Left ventricle myocardium inferior (tissue), 1 donor: ENCODE measurements around the gene PCDHGA1. TPM values are rescaled to one million over a fixed set of nuclear protein-coding genes. Genes with fewer than 3 reads are reported as not detected.
A peak's percentile ranks its signal among the peaks of the same experiment; 100 is the strongest.

Source experiments
- DNase-seq: peaks from one replicate; pipeline ENCODE4 v3.0.0-alpha.2; 2020
- H3K27ac ChIP-seq: fragments of 200-600 bp; replicated peaks from 2 replicates; pipeline ENCODE4 v1.8.0; 2021
- H3K27me3 ChIP-seq: fragments of 200-600 bp; 2 replicates; pipeline ENCODE4 v1.8.0; 2021; ENCODE audit warnings: low read depth
- H3K36me3 ChIP-seq: fragments of 200-600 bp; 2 replicates; pipeline ENCODE4 v1.8.0; 2021
- H3K4me1 ChIP-seq: fragments of 200-600 bp; 2 replicates; pipeline ENCODE4 v1.8.0; 2021
- H3K4me3 ChIP-seq: fragments of 200-600 bp; 2 replicates; pipeline ENCODE4 v1.8.0; 2021; ENCODE audit warnings: mild to moderate bottlenecking, moderate library complexity
- H3K9me3 ChIP-seq: fragments of 200-600 bp; replicated peaks from 2 replicates; pipeline ENCODE4 v1.8.0; 2021
- CTCF ChIP-seq: fragments of 200-600 bp; IDR thresholded peaks from 2 replicates; pipeline ENCODE4 v1.8.0; 2021; ENCODE audit warnings: antibody characterized with exemption, mild to moderate bottlenecking, borderline replicate concordance
- intact Hi-C: fragments of 100-400 bp; cut with micrococcal nuclease; formaldehyde crosslinking; loops from one replicate; pipeline ENCODE4 v1.11.0; 2022
- total RNA-seq: library from RNA; stranded (reverse); fragmentation: NEBNext Ultra II Directional; extraction: Animal tissue kit (Norgen Biotek cat#: 25700); gene quantifications from one replicate; pipeline ENCODE4 v1.2.1, GENCODE V29; 2021
- donor health status: DM: no; HTN: yes; CAD: no; lungs with severe emphysema.

Gene PCDHGA1
- total RNA-seq, 1 donor from 2014 or later, result 3.1 TPM

- H3K36me3 ChIP-seq, result peaks cover 30% of the 10 kb centered on the region
- H3K4me3 ChIP-seq, result no peak overlapping the region
- TF ChIP-seq CTCF, result no peak
- H3K27me3 ChIP-seq, result no peaks in the 10 kb centered on the region
- no peak for DNase-seq
- peaks cover 99% of the 10 kb centered on the region for H3K9me3 ChIP-seq
- intact Hi-C loops, result no loop called here
- H3K4me1 ChIP-seq, result peaks cover 37% of the 10 kb centered on the region
- no peak overlapping the region for H3K27ac ChIP-seq
Measured at GRCh38 chr5:141362719-141363118, 32.4 kb downstream of the PCDHGA1 start.

- intact Hi-C loops, result no loop called here
- TF ChIP-seq CTCF, result peak; percentile 51
- Histone ChIP-seq H3K27ac (peak within 1 kb of the TSS; percentile 45), H3K27me3 (no peaks in the 10 kb centered on the region), H3K4me3 (peak within 1 kb of the TSS; percentile 47), H3K36me3 (peaks cover 30% of the 10 kb centered on the region), H3K9me3 (peaks cover 98% of the 10 kb centered on the region), H3K4me1 (peaks cover 42% of the 10 kb centered on the region)
- no peak for DNase-seq
Measured at GRCh38 chr5:141363952-141364660, 33.8 kb downstream of the PCDHGA1 start, which contains the start of gene PCDHGA5. TSS of gene PCDHGA5 (plus strand) at chr5:141364162. CDS start at chr5:141364331, 169 bp downstream.

- no peaks in the 10 kb centered on the region for H3K27me3 ChIP-seq
- no peak for TF ChIP-seq CTCF
- H3K4me1 ChIP-seq, result peaks cover 43% of the 10 kb centered on the region
- peaks cover 98% of the 10 kb centered on the region for H3K9me3 ChIP-seq
- intact Hi-C loops, result no loop called here
- H3K27ac ChIP-seq, result no peak overlapping the region
- H3K4me3 ChIP-seq, result no peak overlapping the region
- DNase-seq, result no peak
- peaks cover 30% of the 10 kb centered on the region for H3K36me3 ChIP-seq
Measured at GRCh38 chr5:141366016-141366896, 35.9 kb downstream of the PCDHGA1 start.

GRCh38 chr5:141369994-141370848 lies 39.9 kb downstream of the PCDHGA1 start, which contains the start of gene PCDHGB3:
TSS of gene PCDHGB3 (plus strand) at chr5:141370242. CDS start at chr5:141370395, 153 bp downstream.
- peaks cover 59% of the 10 kb centered on the region for H3K4me1 ChIP-seq
- peaks cover 39% of the 10 kb centered on the region for H3K36me3 ChIP-seq
- peak within 1 kb of the TSS; percentile 66 for H3K27ac ChIP-seq
- H3K4me3 ChIP-seq, result peak within 1 kb of the TSS; percentile 57
- peak; percentile 56 for DNase-seq
- intact Hi-C loops, result no loop called here
- TF ChIP-seq CTCF, result peak; percentile 64
- H3K9me3 ChIP-seq, result peaks cover 99% of the 10 kb centered on the region
- H3K27me3 ChIP-seq, result no peaks in the 10 kb centered on the region
